ENCODE measurements around the gene ADAMTS16.

ADAMTS16 gene

GRCh38 chr5:5278815-5279381 lies 138.8 kb downstream of the ADAMTS16 start:
- TF ChIP-seq CTCF (conservative IDR thresholded peaks at IDR 0.05): no peak
- peak overlapping the region; percentile 59 for H3K27ac ChIP-seq

- no peak overlapping the region for H3K27ac ChIP-seq
- TF ChIP-seq CTCF (conservative IDR thresholded peaks at IDR 0.05): no peak
Measured at GRCh38 chr5:5285906-5286305, 145.8 kb downstream of the ADAMTS16 start.

- no peak for TF ChIP-seq CTCF (conservative IDR thresholded peaks at IDR 0.05)
- no peak overlapping the region for H3K27ac ChIP-seq
Measured at GRCh38 chr5:5287419-5287818, 147.3 kb downstream of the ADAMTS16 start.

GRCh38 chr5:5288201-5288600 lies 148.1 kb downstream of the ADAMTS16 start:
- H3K27ac ChIP-seq: no peak overlapping the region
- TF ChIP-seq CTCF (conservative IDR thresholded peaks at IDR 0.05): no peak

GRCh38 chr5:5289537-5289936 lies 149.4 kb downstream of the ADAMTS16 start:
- no peak overlapping the region for H3K27ac ChIP-seq
- no peak for TF ChIP-seq CTCF (conservative IDR thresholded peaks at IDR 0.05)

- TF ChIP-seq CTCF (conservative IDR thresholded peaks at IDR 0.05): no peak
- peak overlapping the region; percentile 18; the same call in 1 of the 2 replicates for H3K27ac ChIP-seq
Measured at GRCh38 chr5:5290674-5291334, 150.7 kb downstream of the ADAMTS16 start.

- no peak for TF ChIP-seq CTCF (conservative IDR thresholded peaks at IDR 0.05)
- no peak overlapping the region for H3K27ac ChIP-seq
Measured at GRCh38 chr5:5291357-5291756, 151.2 kb downstream of the ADAMTS16 start.
